Measurements from ENCODE around the gene MAP7.

Gene MAP7

DNA sequence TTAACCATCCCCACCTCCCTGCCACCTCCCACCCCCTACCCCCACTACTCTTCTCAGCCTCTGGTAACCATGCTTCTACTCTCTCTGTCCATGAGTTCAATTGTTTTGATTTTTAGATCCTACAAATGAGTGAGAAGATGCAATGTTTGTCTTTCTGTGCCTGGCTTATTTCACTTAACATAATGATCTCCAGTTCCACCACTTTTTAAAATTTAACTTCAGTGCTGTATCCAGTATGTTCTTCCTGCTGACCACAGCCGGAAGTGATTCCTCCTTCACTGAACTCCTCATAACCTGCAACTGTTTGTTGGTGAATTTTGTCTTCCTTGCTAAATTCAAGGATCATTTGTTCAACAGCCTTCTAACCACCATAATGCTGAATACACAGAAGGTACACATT lies 3.9 kb downstream of the MAP7 start:
- Histone ChIP-seq H3K4me1 (ENCODE audit: control insufficient read depth in 1 of 2, insufficient read depth in 1 of 2, low read depth in 1 of 2, low read length in 1 of 2) (peaks cover 14 to 15% of the 10 kb centered on the region in 2 experiments), H3K27ac (no peak overlapping the region), H3K9me3 (no peaks in the 10 kb centered on the region), H3K27me3 (peaks cover 55% of the 10 kb centered on the region), H3K4me3 (ENCODE audit: low read depth in 1 of 2, low read length in 1 of 2) (no peak overlapping the region), H3K36me3 (no peaks in the 10 kb centered on the region)
- TF ChIP-seq, protein P1, sequence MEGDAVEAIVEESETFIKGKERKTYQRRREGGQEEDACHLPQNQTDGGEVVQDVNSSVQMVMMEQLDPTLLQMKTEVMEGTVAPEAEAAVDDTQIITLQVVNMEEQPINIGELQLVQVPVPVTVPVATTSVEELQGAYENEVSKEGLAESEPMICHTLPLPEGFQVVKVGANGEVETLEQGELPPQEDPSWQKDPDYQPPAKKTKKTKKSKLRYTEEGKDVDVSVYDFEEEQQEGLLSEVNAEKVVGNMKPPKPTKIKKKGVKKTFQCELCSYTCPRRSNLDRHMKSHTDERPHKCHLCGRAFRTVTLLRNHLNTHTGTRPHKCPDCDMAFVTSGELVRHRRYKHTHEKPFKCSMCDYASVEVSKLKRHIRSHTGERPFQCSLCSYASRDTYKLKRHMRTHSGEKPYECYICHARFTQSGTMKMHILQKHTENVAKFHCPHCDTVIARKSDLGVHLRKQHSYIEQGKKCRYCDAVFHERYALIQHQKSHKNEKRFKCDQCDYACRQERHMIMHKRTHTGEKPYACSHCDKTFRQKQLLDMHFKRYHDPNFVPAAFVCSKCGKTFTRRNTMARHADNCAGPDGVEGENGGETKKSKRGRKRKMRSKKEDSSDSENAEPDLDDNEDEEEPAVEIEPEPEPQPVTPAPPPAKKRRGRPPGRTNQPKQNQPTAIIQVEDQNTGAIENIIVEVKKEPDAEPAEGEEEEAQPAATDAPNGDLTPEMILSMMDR (IDR thresholded peaks at IDR 0.05) = no peak

GRCh38 chr6:136544326-136544725 lies 5.9 kb downstream of the MAP7 start:
- Histone ChIP-seq H3K36me3 (no peaks in the 10 kb centered on the region), H3K27me3 (peaks cover 35% of the 10 kb centered on the region), H3K4me3 (ENCODE audit: low read depth in 1 of 2, low read length in 1 of 2) (no peak overlapping the region), H3K27ac (no peak overlapping the region), H3K4me1 (ENCODE audit: control insufficient read depth in 1 of 2, insufficient read depth in 1 of 2, low read depth in 1 of 2, low read length in 1 of 2) (peaks cover under 1% of the 10 kb centered on the region in 2 experiments), H3K9me3 (no peaks in the 10 kb centered on the region)
- TF ChIP-seq, protein P1 (IDR thresholded peaks at IDR 0.05) = no peak

- Histone ChIP-seq H3K27me3 (peaks cover 7% of the 10 kb centered on the region), H3K27ac (no peak overlapping the region), H3K4me3 (ENCODE audit: low read depth in 1 of 2, low read length in 1 of 2) (no peak overlapping the region), H3K9me3 (no peaks in the 10 kb centered on the region), H3K4me1 (ENCODE audit: control insufficient read depth in 1 of 2, insufficient read depth in 1 of 2, low read depth in 1 of 2, low read length in 1 of 2) (no peaks in the 10 kb centered on the region), H3K36me3 (no peaks in the 10 kb centered on the region)
- TF ChIP-seq, protein P1 (IDR thresholded peaks at IDR 0.05) = no peak
Observed at GRCh38 chr6:136541395-136541794, 8.8 kb downstream of the MAP7 start.

DNA sequence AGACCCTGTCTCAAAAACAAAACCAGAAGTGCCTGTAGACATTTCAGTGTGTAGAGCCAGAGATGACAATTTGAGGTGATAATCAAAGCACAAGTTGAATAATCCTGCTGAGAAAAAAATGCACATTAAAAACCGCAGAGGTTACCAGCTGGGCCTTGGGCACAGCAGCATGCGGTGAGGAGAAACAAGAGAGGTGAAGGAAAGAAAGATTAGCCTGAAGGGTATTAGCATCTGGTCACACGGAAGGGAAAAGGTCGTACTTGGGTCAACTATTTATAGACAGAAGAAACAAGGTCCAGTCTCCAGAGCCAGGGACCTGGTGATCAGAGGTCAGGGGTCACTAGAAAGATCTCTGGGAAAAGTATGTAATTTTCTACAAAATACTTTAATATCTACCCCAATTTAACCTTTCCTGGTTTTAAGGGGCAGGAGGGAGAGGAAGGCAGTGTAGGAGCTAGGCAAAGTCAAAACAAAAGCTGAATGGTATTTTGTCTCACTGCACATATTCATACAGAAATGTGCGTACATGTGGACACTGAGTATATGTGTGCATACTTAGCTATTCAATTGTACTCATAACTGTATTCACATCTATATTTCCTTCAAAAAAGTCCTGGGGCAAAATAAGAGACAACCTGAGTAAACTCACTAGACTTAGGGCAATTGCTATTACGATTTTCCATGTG lies 10.1 kb downstream of the MAP7 start:
- Histone ChIP-seq H3K9me3 (no peaks in the 10 kb centered on the region), H3K27me3 (peaks cover 6% of the 10 kb centered on the region), H3K36me3 (no peaks in the 10 kb centered on the region), H3K4me1 (ENCODE audit: control insufficient read depth in 1 of 2, insufficient read depth in 1 of 2, low read depth in 1 of 2, low read length in 1 of 2) (no peaks in the 10 kb centered on the region), H3K27ac (no peak overlapping the region), H3K4me3 (ENCODE audit: low read depth in 1 of 2, low read length in 1 of 2) (no peak overlapping the region)
- TF ChIP-seq, protein P1 (IDR thresholded peaks at IDR 0.05) = no peak

GRCh38 chr6:136538836-136539235 lies 11.4 kb downstream of the MAP7 start:
- H3K27me3 ChIP-seq = no peaks in the 10 kb centered on the region

More at GRCh38 chr6:136538836-136539235, 11.4 kb downstream of the MAP7 start:
- Histone ChIP-seq H3K27ac (no peak overlapping the region), H3K9me3 (no peaks in the 10 kb centered on the region), H3K4me1 (ENCODE audit: control insufficient read depth in 1 of 2, insufficient read depth in 1 of 2, low read depth in 1 of 2, low read length in 1 of 2) (no peaks in the 10 kb centered on the region), H3K4me3 (ENCODE audit: low read depth in 1 of 2, low read length in 1 of 2) (no peak overlapping the region), H3K36me3 (no peaks in the 10 kb centered on the region)
- TF ChIP-seq, protein P1 (IDR thresholded peaks at IDR 0.05) = no peak
